HepG2 (cell line): ENCODE measurements around the gene HMGN4. TPM values are rescaled to one million over a fixed set of nuclear protein-coding genes. Genes with fewer than 3 reads are reported as not detected.

Experiments
- DMTF1 ChIP-seq: sonication (generic); formaldehyde crosslinking; IDR thresholded peaks from 2 replicates; pipeline ENCODE4 v1.4.0; 2020; ENCODE audit warnings: mild to moderate bottlenecking, missing genetic modification reagents
- EHMT2 ChIP-seq: fragments of 200-600 bp; sonication (generic); IDR thresholded peaks from 2 replicates; pipeline ENCODE4 v1.7.0; 2017; ENCODE audit warnings: antibody characterized with exemption, low read depth, low read length, borderline replicate concordance
- HES4 ChIP-seq: sonication (generic); formaldehyde crosslinking; IDR thresholded peaks from 2 replicates; pipeline ENCODE4 v1.9.0; 2021; ENCODE audit warnings: mild to moderate bottlenecking, missing genetic modification reagents, borderline replicate concordance
- HNRNPLL ChIP-seq: fragments of 200-400 bp; formaldehyde crosslinking; IDR thresholded peaks from 2 replicates; pipeline ENCODE4 v1.6.1; 2017; ENCODE audit warnings: mild to moderate bottlenecking, low read depth, low read length; ENCODE audit not compliant: poor library complexity, severe bottlenecking
- KDM4B ChIP-seq: sonication (generic); formaldehyde crosslinking; IDR thresholded peaks from 2 replicates; pipeline ENCODE4 v1.4.0; 2020; ENCODE audit warnings: missing genetic modification reagents
- NCOR1 ChIP-seq: fragments of 200-600 bp; sonication (generic); IDR thresholded peaks from 2 replicates; pipeline ENCODE4 v1.7.0; 2017; ENCODE audit warnings: antibody characterized with exemption, low read length, borderline replicate concordance
- PITX1 ChIP-seq: sonication (generic); formaldehyde crosslinking; IDR thresholded peaks from 2 replicates; pipeline ENCODE4 v1.5.1; 2020; ENCODE audit warnings: mild to moderate bottlenecking, missing genetic modification reagents
- POLR2AphosphoS5 ChIP-seq: IDR thresholded peaks from 2 replicates; pipeline ENCODE4 v1.6.1; 2012; ENCODE audit warnings: low read depth, low read length
- RELA ChIP-seq: sonication (generic); formaldehyde crosslinking; IDR thresholded peaks from 2 replicates; pipeline ENCODE4 v1.4.0; 2020; ENCODE audit warnings: missing genetic modification reagents
- SP140L ChIP-seq: sonication (generic); formaldehyde crosslinking; IDR thresholded peaks from 2 replicates; pipeline ENCODE4 v1.4.0; 2020; ENCODE audit warnings: missing genetic modification reagents, borderline replicate concordance
- SRSF4 ChIP-seq: fragments of 200-400 bp; formaldehyde crosslinking; IDR thresholded peaks from one replicate; pipeline ENCODE4 v1.6.1; 2018; ENCODE audit warnings: mild to moderate bottlenecking, low read depth, low read length, moderate library complexity; ENCODE audit not compliant: poor library complexity, severe bottlenecking
- ZFP90 ChIP-seq: sonication (generic); formaldehyde crosslinking; IDR thresholded peaks from 2 replicates; pipeline ENCODE4 v1.8.0; 2022; ENCODE audit warnings: missing genetic modification reagents, mild to moderate bottlenecking, inconsistent platforms, borderline replicate concordance
- ZNF234 ChIP-seq: sonication (generic); formaldehyde crosslinking; conservative IDR thresholded peaks from 2 replicates; pipeline ENCODE4 v1.5.1; 2020; ENCODE audit warnings: mild to moderate bottlenecking, missing genetic modification reagents
- ZNF282 ChIP-seq: fragments of 450-650 bp; IDR thresholded peaks from 2 replicates; pipeline ENCODE4 v1.6.1; 2018; ENCODE audit not compliant: partially characterized antibody
- ZNF292 ChIP-seq: sonication (generic); formaldehyde crosslinking; IDR thresholded peaks from 2 replicates; pipeline ENCODE4 v1.8.1; 2022; ENCODE audit warnings: mild to moderate bottlenecking, low read depth, missing genetic modification reagents, borderline replicate concordance
- ZNF3 ChIP-seq: IDR thresholded peaks from 2 replicates; pipeline ENCODE4 v1.7.0; 2017; ENCODE audit warnings: inconsistent platforms
- ZNF451 ChIP-seq: sonication (generic); formaldehyde crosslinking; IDR thresholded peaks from 2 replicates; pipeline ENCODE4 v1.5.0; 2020; ENCODE audit warnings: mild to moderate bottlenecking, missing genetic modification reagents
- ZNF546 ChIP-seq: sonication (generic); formaldehyde crosslinking; conservative IDR thresholded peaks from 2 replicates; pipeline ENCODE4 v1.8.1; 2023; ENCODE audit warnings: mild to moderate bottlenecking, missing genetic modification reagents
- ZNF557 ChIP-seq: sonication (generic); formaldehyde crosslinking; IDR thresholded peaks from 2 replicates; pipeline ENCODE4 v1.4.0; 2020; ENCODE audit warnings: missing genetic modification reagents
- ZNF740 ChIP-seq: sonication (generic); formaldehyde crosslinking; IDR thresholded peaks from 2 replicates; pipeline ENCODE4 v1.4.0; 2020; ENCODE audit warnings: missing genetic modification reagents
- ZNF841 ChIP-seq: sonication (generic); formaldehyde crosslinking; IDR thresholded peaks from 2 replicates; pipeline ENCODE4 v1.8.1; 2023; ENCODE audit warnings: missing genetic modification reagents, borderline replicate concordance
- polyA plus RNA-seq, 8 experiments: library from polyadenylated mRNA; depleted of rRNA in 3 of 8; stranded (reverse) in 7 of 8; unstranded in 1 of 8; fragments of >200 nt; fragmentation: Illumina TruSeq in 4 of 8; extraction: Trizol in 4 of 8; gene quantifications; 2 replicates each; pipeline versions ENCODE4 v1.2.1 to v1.2.3, GENCODE V29; 2011 to 2016; ENCODE audit warnings: low read depth in 4 of 8, missing spikeins in 1 of 8, mixed read lengths in 1 of 8; ENCODE audit not compliant: insufficient read depth in 1 of 8
- total RNA-seq, 5 experiments: library from RNA; depleted of rRNA; stranded (reverse); fragments of >200 nt; fragmentation: Illumina TruSeq; extraction: Trizol; gene quantifications; 2 replicates each; pipeline ENCODE4 v1.2.3, GENCODE V29; 2016; ENCODE audit warnings: low read depth in 1 of 5
- TF ChIP-seq, protein P1 (sequence below): sonication (generic); formaldehyde crosslinking; IDR thresholded peaks from 2 replicates; pipeline ENCODE4 v1.4.0; 2020; ENCODE audit warnings: missing genetic modification reagents
- TF ChIP-seq, protein P2 (sequence below): sonication (generic); formaldehyde crosslinking; IDR thresholded peaks from 2 replicates; pipeline ENCODE4 v1.4.0; 2020; ENCODE audit warnings: missing genetic modification reagents, borderline replicate concordance

Gene HMGN4
- total and polyA plus RNA-seq, 2 of the 13 experiments (the other 11 are each of a cell fraction or from before 2014, with no cell fraction given), result 39.9 to 52.1 TPM

GRCh38 chr6:26576929-26577719 is 39.0 kb downstream of the HMGN4 start (continued):
- TF ChIP-seq KDM4B (no peak), ZNF3 (CRISPR knock-in tag) (no peak), DMTF1 (CRISPR knock-in tag) (no peak), RELA (no peak), ZFP90 (CRISPR knock-in tag) (no peak), ZNF841 (CRISPR knock-in tag) (no peak), SRSF4 (no peak), ZNF234 (CRISPR knock-in tag) (no peak), PITX1 (CRISPR knock-in tag) (no peak), ZNF557 (no peak), SP140L (CRISPR knock-in tag) (no peak), NCOR1 (peak; percentile 36; the same call in 1 of the 2 replicates), HES4 (CRISPR knock-in tag) (no peak), ZNF292 (CRISPR knock-in tag) (no peak), HNRNPLL (no peak), EHMT2 (no peak), POLR2AphosphoS5 (no peak), ZNF451 (CRISPR knock-in tag) (no peak), ZNF740 (CRISPR knock-in tag) (no peak), ZNF282 (no peak), ZNF546 (CRISPR knock-in tag) (no peak)
- TF ChIP-seq, protein P1, sequence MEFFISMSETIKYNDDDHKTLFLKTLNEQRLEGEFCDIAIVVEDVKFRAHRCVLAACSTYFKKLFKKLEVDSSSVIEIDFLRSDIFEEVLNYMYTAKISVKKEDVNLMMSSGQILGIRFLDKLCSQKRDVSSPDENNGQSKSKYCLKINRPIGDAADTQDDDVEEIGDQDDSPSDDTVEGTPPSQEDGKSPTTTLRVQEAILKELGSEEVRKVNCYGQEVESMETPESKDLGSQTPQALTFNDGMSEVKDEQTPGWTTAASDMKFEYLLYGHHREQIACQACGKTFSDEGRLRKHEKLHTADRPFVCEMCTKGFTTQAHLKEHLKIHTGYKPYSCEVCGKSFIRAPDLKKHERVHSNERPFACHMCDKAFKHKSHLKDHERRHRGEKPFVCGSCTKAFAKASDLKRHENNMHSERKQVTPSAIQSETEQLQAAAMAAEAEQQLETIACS (CRISPR knock-in tag), result no peak
- TF ChIP-seq, protein P2, sequence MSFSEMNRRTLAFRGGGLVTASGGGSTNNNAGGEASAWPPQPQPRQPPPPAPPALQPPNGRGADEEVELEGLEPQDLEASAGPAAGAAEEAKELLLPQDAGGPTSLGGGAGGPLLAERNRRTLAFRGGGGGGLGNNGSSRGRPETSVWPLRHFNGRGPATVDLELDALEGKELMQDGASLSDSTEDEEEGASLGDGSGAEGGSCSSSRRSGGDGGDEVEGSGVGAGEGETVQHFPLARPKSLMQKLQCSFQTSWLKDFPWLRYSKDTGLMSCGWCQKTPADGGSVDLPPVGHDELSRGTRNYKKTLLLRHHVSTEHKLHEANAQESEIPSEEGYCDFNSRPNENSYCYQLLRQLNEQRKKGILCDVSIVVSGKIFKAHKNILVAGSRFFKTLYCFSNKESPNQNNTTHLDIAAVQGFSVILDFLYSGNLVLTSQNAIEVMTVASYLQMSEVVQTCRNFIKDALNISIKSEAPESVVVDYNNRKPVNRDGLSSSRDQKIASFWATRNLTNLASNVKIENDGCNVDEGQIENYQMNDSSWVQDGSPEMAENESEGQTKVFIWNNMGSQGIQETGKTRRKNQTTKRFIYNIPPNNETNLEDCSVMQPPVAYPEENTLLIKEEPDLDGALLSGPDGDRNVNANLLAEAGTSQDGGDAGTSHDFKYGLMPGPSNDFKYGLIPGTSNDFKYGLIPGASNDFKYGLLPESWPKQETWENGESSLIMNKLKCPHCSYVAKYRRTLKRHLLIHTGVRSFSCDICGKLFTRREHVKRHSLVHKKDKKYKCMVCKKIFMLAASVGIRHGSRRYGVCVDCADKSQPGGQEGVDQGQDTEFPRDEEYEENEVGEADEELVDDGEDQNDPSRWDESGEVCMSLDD, result no peak
